Measurements from ENCODE around the gene PATJ.

GRCh38 chr1:61892977-61893376 is 150.7 kb downstream of the PATJ start:
- TF ChIP-seq NFYB (CRISPR knock-in tag; conservative IDR thresholded peaks at IDR 0.05; ENCODE audit: low read depth) (no peak), MAX (CRISPR knock-in tag; IDR thresholded peaks at IDR 0.05) (no peak), CBFB (CRISPR knock-in tag; IDR thresholded peaks at IDR 0.05; ENCODE audit: low read depth) (no peak), TEAD1 (CRISPR knock-in tag; IDR thresholded peaks at IDR 0.05) (no peak), ATF1 (CRISPR knock-in tag; IDR thresholded peaks at IDR 0.05) (no peak)
- TF ChIP-seq, protein P1, sequence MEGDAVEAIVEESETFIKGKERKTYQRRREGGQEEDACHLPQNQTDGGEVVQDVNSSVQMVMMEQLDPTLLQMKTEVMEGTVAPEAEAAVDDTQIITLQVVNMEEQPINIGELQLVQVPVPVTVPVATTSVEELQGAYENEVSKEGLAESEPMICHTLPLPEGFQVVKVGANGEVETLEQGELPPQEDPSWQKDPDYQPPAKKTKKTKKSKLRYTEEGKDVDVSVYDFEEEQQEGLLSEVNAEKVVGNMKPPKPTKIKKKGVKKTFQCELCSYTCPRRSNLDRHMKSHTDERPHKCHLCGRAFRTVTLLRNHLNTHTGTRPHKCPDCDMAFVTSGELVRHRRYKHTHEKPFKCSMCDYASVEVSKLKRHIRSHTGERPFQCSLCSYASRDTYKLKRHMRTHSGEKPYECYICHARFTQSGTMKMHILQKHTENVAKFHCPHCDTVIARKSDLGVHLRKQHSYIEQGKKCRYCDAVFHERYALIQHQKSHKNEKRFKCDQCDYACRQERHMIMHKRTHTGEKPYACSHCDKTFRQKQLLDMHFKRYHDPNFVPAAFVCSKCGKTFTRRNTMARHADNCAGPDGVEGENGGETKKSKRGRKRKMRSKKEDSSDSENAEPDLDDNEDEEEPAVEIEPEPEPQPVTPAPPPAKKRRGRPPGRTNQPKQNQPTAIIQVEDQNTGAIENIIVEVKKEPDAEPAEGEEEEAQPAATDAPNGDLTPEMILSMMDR (IDR thresholded peaks at IDR 0.05) = no peak
- TF ChIP-seq, protein P2, sequence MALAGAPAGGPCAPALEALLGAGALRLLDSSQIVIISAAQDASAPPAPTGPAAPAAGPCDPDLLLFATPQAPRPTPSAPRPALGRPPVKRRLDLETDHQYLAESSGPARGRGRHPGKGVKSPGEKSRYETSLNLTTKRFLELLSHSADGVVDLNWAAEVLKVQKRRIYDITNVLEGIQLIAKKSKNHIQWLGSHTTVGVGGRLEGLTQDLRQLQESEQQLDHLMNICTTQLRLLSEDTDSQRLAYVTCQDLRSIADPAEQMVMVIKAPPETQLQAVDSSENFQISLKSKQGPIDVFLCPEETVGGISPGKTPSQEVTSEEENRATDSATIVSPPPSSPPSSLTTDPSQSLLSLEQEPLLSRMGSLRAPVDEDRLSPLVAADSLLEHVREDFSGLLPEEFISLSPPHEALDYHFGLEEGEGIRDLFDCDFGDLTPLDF (CRISPR knock-in tag; IDR thresholded peaks at IDR 0.05) = no peak

Data from WTC11 (cell line).